NCI-H2227 treated with DMSO at 0.1 percent for 48 hours (cell line): ENCODE results near the gene SOX10.
A peak's percentile ranks its signal among the peaks of the same experiment; 100 is the strongest.
"Not testable (repeated sequence)": the region's sequence is repeated elsewhere in the genome, so short reads cannot be mapped to it uniquely, and the experiment has no call there.

Source experiments
- DNase-seq: peaks from one replicate; lab custom pipeline; 2025; lab: John Stamatoyannopoulos, UW

The SOX10 gene

GRCh38 chr22:37959231-37959825, 25.0 kb downstream of the SOX10 start:
- DNase-seq, result no peak

GRCh38 chr22:37957232-37957631, 27.1 kb downstream of the SOX10 start:
- no peak for DNase-seq

GRCh38 chr22:37955825-37956397, 28.4 kb downstream of the SOX10 start:
- DNase-seq, result not testable (repeated sequence)

DNA sequence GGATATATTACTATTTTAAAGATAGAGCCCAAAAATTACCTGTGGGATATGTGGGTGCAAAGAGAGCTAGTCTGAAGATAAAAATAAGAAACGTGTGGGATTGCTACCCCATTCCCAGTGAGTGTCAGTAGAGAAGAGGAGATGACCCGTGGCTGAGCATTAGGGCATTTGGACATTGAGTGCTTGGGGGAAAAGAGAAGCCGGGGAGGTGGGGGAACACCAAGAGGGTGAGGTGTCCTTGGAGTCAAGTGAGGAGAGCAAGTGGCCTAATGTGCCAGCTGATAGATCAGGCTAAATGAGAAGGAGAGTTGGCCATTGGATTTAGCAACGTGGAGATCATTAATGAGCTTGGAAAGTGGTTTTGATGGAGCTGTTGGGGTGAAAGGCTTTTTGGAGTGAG, 29.7 kb downstream of the SOX10 start:
- DNase-seq, result no peak

GRCh38 chr22:37953437-37954179, 30.7 kb downstream of the SOX10 start, which contains the start of the genes C22orf23 and POLR2F:
C22orf23 (minus strand) TSS chr22:37953601; CDS start chr22:37953149, 452 bp downstream.
POLR2F (plus strand) TSS chr22:37953699; CDS start chr22:37953788, 89 bp downstream.
- peak; percentile 86 for DNase-seq

DNA sequence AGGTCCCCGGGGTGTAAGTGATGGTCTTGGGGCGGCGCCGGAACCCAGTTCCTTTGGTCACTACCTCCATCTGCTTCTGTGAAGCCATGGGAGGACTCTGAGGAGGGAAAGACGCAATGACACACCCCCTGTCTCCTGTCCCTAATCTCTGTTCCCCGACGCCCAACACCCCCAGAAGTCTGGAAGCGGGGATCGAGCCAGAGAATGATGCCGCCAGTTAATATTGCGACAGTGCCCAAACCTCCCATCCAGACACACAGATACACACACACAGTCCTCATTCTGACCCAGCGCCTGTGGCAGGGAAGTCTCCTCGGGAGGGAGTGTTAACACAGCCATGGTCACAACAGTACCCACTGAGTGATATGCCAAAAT, 31.3 kb downstream of the SOX10 start:
- peak; percentile 44 for DNase-seq

GRCh38 chr22:37952629-37953028, 31.7 kb downstream of the SOX10 start:
- DNase-seq, result not testable (repeated sequence)

DNA sequence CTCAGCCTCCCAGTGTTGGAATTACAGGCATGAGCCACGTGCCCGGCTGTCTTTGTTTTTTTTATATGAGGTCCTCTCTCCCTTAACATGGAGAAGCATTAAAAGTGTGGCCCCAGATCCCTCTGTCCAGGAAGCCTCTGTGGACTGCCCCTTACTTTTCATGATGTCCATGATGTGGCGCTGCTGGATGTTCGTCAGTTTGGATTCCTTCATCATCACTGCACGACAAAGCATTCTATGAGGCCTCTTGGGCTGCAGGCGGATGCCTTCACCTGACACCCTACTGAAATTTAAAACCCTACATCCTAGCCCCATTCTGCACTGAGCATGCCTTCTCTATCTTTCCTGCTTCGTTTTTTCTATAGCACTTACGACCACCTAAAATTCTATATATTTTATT, 33.0 kb downstream of the SOX10 start:
- DNase-seq, result no peak

DNA sequence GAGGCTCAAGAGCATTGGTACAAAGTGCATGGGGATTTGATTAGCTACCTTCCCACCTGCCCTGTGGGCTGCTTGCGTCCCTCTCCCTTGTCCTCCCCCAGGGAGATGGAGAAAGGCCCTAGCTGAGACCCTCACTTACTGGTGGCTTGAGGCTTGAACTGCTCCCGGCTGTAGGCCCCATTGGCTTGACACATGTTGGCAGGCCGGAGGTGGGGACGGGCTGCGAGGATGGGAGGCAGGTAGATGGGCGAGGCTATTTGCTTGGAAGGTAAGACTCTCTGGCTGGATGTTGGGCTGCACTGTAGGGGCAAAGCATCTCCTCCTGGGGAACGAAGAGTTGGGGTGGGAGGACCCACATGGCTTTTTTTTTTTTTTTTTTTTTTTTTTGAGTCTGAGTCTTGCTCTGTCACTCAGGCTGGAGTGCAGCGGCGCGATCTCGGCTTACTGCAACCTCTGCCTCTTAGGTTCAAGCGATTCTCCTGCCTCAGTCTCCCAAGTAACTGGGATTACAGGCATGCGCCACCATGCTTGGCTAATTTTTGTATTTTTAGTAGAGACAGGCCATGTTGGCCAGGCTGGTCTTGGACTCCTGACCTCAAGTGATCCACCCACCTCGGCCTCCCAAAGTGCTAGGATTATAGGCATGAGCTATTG, 37.1 kb downstream of the SOX10 start:
- DNase-seq, result not testable (repeated sequence)

GRCh38 chr22:37944423-37944822, 39.9 kb downstream of the SOX10 start:
- DNase-seq, result not testable (repeated sequence)

GRCh38 chr22:37943825-37944198, 40.5 kb downstream of the SOX10 start:
- no peak for DNase-seq

GRCh38 chr22:37943136-37943824, 41.1 kb downstream of the SOX10 start:
- no peak for DNase-seq

DNA sequence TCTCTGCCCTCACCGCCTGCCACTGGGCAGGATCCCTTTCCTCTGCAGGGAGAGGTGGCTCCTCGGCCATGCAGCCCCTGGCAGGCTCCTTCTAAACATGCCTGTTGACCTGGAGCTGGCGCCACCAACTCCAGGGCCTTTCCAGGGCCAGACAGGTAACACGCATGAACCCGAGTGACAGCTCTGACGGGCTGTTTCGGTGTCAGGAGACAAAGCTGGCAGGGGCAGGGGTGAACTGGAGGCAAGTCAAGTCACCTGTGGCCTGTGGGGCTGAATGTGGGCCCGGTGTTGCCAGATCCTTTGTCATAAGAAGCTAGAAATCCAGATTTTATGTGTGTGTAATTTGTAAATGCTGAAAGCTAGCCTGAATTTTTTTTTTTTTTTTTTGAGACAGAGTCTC, 42.2 kb downstream of the SOX10 start:
- no peak for DNase-seq

DNA sequence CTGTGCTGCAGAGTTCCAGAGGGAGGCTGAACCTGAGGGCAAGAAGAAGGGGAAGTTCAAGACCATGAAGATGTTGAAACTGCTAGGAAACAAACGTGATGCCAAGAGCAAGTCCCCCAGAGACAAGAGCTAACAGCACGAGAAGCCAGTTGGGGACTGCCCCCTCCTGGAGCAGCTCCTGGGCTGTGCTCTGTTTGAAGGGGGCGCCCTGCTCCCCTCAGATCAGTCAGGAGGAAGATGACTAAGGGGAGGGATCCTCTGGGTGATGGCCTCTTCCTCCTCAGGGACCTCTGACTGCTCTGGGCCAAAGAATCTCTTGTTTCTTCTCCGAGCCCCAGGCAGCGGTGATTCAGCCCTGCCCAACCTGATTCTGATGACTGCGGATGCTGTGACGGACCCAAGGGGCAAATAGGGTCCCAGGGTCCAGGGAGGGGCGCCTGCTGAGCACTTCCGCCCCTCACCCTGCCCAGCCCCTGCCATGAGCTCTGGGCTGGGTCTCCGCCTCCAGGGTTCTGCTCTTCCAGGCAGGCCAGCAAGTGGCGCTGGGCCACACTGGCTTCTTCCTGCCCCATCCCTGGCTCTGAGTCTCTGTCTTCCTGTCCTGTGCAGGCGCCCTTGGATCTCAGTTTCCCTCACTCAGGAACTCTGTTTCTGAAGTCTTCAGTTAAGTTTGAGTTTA, 43.5 kb downstream of the SOX10 start:
- DNase-seq, result no peak

DNA sequence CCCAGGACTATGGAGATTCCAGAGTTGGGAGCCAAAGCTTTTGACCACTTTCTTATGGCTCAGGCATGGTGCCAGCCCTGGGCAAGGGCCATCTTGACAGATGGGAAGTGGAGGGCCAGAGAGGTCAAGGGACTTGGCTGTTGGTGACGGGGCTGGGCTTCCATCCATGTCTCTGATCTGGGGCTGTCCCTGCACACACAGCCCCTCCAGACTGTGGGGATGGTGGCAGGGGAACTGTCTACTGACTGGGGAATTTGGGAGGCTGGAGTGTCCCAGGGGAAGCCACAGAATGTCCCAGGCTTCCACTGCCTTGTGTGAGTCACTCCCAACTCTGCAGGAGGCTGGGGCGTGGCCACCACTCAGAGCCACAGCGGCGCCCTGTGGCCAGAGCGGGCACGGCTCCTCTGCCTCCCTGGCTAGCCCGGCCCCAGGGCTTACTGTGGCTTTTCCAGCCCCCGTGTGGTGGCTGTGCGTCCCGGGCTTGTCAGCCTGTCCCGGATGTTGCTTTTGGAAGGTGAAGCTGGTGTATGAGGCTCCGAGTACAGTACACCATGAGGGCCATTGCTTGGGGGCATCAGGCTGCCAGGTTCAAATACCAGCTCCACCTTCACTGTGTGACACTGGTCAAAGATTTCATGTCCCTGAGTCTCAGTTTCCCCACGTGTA, 50.5 kb downstream of the SOX10 start:
- peak; percentile 35 for DNase-seq

- DNase-seq, result no peak
These were observed 51.4 kb downstream of the SOX10 start for GRCh38 chr22:37932821-37933578.

DNA sequence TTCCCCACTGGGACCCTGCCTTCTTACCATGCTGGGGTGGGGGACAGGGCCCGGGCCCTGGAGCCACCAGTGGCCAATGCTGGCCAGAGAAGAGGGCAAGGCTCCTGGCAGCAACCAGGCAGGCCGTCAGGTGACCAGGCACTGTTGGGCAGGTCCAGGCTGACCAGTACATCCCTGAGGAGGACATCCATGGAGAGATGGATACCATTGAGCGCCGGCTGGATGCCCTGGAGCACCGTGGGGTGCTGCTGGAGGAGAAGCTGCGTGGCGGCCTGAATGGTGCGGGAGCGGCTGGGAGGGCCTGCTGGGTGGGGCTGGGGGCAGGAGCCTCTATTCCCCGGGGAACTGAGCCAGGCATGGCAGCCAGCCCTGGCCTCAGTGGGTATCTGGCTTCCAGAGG, 52.0 kb downstream of the SOX10 start:
- DNase-seq, result no peak

- DNase-seq, result no peak
These were observed 52.4 kb downstream of the SOX10 start for GRCh38 chr22:37931893-37932389.

DNA sequence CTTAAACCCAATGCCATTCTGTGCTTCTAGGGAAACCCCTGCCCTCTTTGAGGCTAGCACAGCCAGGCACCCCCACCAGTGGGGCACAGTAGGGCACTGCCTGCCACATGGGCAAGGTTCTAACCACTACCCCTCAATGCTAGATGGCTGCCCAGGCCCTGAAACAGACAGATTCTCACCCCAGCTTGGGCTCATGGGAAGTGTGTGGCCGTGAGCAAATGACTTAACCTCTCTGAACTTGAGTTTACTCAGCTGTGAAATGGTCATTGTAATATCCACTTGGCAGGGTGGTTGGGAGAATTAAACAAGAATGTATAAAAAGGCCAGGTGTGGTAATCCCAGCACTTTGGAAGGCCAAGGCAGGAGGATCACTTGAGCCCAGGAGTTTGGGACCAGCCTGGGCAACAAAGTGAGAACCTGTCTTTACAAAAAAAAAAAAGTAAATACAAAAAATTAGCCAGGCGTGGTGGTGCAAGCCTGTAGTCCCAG, 53.4 kb downstream of the SOX10 start:
- no peak for DNase-seq
